CMK (cell line): ENCODE results near the gene DENND4B.

Source experiments
- DNase-seq: peaks from one replicate; pipeline ENCODE4 v3.0.0-alpha.2; 2010; ENCODE audit warnings: low read depth

DENND4B gene

DNA sequence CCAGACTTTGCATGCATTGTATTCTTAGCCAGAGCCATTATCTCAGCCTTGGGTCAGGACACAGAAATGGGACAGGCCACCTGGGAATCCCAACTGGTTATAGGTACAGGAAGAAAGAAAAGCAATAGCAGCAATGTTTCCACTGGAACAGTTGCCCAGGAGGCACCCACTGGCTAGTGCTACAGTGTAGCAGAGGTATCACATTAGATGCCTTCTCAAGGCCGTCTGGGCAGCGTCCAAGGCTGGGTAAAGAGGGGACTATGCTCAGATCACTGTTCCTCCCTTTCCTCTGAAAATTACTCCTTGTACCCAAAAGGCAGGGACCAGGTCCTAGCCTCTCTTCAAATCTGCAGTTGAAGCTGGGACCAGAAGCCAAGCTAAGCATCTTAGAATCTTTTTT is 23.8 kb upstream of the DENND4B start:
- DNase-seq: no peak

GRCh38 chr1:153968972-153969371 is 22.5 kb upstream of the DENND4B start:
- no peak for DNase-seq

GRCh38 chr1:153968408-153968807 is 21.9 kb upstream of the DENND4B start:
- no peak for DNase-seq

GRCh38 chr1:153968000-153968363 is 21.5 kb upstream of the DENND4B start:
- DNase-seq: no peak

- peak; percentile 92 for DNase-seq
Observed at GRCh38 chr1:153967107-153967999, 20.8 kb upstream of the DENND4B start, which contains the start of gene CREB3L4. Gene CREB3L4 (plus strand): TSS chr1:153967902. CDS start chr1:153968526, 624 bp downstream.

DNA sequence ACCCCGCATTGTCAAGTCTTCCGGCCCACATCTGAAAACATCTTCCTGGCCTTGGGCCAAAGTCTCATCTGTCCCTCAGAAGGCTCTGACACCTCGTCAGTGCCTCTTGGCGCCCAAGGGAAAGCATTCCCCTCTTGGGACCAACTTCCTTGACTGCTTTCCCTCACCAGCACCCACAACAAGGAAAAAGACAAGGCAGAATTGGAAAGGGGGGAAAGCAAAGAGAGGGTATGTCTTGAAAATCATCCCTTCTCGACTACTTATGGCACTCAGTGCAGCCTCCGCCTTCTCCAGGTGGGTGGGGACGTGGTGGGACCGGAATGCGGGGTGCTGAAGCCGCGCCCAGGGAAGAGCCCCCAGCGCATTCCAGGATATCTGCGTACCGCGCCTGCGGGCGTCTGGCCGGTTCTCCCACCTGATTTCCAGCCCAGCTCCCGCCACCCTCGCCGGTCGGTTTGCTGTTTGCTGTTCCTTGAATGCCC is 17.4 kb upstream of the DENND4B start:
- no peak for DNase-seq

GRCh38 chr1:153963030-153963849 is 16.7 kb upstream of the DENND4B start, which contains the start of gene SLC39A1:
Gene SLC39A1 (minus strand): TSS chr1:153963537. CDS start chr1:153962715, 822 bp downstream.
- peak; percentile 95 for DNase-seq

DNA sequence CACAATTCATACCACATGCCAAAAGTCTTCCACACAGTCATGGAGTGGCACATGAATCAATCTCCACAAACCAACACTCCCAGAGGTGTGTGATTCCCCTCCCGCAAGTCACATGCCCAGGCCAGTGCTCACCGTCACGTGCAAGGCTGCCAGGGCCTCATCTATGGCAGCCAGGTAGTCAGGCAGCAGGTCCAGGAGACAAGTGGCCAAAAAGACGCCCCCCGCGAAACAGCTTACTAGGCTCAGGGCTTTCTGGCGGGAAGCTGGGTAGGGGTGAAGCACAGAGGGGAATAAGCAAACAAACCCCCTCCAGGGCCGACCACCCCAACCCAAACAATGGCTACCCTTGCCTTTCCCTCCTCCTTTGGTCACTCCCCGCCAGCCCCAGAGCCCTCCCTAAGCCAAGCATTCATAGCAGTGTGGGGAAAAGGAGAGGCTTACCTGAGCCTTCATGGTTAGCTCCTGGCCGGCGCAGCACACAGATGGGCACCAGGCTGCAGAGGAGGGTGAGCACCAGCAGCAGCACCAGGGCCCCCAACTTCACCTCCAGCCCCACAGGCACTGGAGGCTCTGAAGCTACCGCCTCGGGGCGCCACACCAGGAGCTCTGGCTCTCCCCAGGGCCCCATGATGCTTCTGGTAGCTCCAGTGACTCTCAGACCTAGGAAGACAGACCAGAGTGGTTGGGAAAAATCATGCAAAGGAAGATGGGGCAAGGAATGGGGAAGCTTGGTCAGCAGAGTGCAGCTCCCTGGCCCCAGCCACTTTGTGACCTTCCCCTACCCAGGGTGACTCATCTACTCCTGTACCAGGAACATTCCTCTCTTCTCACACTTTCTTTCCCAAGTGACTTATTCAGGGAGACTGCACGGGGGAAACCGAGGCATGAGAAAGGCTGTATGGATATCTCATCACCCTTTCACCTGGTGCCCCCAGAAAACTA is 15.8 kb upstream of the DENND4B start:
- DNase-seq: no peak

- no peak for DNase-seq
Observed at GRCh38 chr1:153961421-153961820, 14.9 kb upstream of the DENND4B start.

GRCh38 chr1:153960206-153960605 is 13.7 kb upstream of the DENND4B start:
- no peak for DNase-seq

- no peak for DNase-seq
Observed at GRCh38 chr1:153959454-153959853, 12.9 kb upstream of the DENND4B start.

DNA sequence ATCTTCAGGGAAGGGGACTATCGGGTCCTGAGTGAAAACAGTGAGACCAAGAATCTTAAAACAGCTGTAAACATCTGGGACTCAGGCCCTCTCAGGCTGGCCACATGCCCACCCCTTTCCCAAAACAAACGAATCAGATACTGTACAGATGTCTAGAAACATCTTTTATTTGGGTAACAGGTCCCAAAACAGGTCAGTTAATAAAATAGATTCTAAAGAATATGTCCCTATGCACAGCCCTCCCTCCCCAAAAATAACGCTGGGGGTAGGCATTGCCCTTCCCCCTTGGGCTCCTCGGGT is 12.4 kb upstream of the DENND4B start:
- DNase-seq: no peak

DNA sequence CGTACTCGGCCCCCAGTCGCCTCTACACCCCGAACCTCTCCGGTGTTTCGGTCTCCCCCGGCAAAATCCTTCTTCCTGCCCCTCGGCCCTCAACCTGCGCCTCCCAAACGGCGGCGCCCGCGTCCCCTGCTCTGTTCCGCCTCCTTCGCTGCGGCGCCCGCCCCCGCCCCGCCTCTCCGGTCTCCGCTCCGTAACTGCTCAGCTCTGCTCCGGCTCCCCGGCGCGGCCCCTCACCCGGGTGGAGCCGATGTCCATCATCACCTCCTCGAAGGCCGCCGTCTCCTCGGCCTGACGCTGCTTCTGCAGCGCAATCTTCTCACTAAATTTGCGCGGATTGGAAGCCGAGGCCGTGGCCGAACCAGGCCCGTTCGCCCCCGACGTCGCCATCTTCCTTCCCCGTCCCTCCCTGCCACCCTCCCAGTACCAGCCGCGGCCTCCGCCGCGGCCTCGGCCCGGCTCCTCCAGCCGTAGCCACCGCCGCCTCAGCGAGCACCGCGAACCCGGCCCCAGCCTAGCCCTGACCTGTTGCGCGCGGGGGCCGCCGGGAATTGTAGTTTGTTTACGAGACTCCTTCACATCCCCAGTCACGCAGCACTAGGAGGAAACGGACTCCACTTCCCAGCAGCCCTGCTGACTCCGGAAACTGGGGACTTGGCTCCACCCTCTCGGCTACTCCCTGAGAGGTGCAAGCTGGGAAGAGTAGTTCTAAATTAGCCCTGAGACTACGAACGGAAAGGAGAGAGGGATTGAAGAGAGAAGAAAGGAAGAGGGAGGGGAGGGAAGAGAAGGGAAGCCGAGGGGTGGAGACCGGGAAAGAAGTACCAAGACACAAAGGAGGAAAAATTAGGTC is 11.8 kb upstream of the DENND4B start, which contains the start of gene CRTC2:
TSS of gene CRTC2 (minus strand) at position 502 of the 850 bp plus-strand sequence. CDS start at position 387, 115 bp downstream.
- peak; percentile 96 for DNase-seq

DNA sequence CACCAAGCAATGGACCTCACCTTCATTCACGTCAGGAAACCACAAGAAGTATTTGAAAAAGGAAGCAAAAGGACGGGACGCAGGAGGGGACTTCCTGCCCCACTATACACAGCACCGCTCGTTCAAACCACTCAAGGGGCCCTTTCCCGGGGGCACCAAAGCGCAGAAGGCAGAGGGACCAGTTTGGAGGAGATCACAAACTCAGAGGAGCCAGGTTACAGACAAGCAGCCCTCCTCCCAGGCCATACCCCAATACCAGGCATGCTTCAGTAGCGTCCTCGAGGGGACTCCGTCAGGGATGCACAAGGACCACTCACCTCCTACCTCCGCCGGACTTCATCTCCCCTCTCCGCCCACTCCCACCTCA is 11.2 kb upstream of the DENND4B start:
- DNase-seq: no peak

DNA sequence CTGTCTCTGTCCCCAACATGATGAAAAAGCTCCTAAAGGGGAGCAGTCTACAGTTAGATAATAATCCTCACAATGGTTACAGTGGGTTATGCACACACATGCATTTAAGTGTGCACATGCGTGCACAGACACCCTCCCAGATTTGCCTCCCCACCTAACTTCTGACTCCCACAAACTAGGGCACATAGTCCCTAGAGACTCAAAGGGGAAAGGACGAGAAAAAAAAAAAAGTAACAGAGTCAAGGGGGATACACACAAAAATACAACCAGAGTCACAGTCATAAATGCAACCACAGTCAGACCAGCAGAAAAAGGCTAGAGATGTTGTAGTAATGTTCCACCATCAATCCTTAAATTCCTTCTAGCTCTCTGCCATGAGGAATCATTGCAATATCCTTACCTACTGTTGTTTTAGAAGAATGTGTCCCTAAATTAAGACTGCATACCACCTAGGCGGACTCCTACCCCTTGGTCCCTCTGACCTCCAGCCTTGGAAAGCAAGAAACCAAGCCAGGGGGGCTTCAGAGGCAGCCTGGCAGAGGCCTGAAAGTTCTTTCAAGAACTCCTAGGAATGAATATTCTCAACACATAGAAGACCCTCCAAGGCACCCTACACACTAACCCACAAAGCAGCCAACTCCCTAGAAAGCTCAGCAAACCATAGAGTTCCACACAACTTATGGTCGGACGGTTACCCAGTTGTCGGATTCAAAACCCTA is 10.6 kb upstream of the DENND4B start:
- DNase-seq: no peak

DNA sequence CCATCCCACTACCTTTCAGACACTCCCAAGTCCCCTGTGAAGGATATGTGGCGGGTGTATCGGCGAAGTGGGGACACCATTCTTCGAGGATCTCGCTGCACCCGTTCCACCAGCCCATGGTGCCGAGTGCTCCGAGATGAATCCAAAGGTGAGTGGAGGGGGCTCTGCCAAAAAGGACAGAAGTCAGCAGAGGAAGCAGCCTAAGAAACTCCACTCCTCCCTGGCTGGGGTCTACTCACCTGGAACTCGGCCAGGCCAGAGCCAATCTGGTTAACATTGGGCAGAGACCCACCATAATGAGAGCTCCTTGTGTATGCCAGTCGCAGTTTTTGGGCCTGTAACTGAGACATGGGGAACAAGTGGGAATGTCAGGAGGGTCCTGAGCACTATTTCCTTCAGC is 8.3 kb upstream of the DENND4B start:
- DNase-seq: no peak

GRCh38 chr1:153953859-153954365 is 7.4 kb upstream of the DENND4B start:
- no peak for DNase-seq

DNA sequence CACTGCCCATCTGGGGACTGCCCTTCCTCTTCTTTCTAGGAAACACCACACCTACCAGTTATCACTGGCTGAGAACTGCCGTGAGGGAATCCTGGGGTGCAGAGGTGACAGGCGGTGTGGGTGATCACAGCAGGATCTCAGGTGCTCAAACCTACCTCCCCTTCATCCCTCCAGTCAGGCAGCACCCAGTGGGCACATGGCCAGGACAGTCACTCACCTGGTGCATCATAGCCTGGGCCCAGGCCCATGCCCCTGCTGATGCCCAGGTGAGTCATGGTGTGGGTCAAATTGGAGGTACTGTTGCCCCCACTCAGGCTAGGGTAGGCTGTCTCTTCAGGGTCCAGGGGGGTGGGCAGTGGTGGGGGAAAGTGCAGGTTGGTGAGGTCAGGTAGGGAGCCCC is 5.3 kb upstream of the DENND4B start:
- DNase-seq: no peak

DNA sequence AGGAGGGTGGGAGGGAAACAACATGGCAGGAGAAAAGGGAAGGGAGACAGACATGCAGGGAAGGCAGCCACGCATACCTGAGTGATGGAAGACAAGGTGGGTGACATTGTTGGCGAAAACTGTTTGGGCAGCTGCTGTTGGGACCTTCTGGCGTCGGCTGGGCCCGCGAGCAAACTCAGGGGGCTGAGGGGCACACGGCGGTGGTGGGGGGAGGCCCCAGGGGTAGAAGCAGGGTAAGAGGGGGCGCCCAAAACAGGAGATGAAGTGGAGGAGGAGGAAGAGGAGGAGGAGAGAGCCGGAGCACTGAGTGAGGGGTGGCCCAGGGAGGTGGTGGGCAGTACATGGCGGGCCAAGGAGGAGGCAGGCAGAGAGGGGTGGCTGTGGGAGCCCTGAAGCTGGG is 4.7 kb upstream of the DENND4B start:
- no peak for DNase-seq
